K562 (cell line): Measurements from ENCODE around the gene AGFG2. TPM values are rescaled to one million over a fixed set of nuclear protein-coding genes. Genes with fewer than 3 reads are reported as not detected.

Source experiments
- CAMTA2 ChIP-seq: fragments of 250-450 bp; sonication (Bioruptor Pico); conservative IDR thresholded peaks from 2 replicates; pipeline ENCODE4 v1.5.1; 2022
- DLX4 ChIP-seq: fragments of 250-450 bp; sonication (Bioruptor Pico); IDR thresholded peaks from 2 replicates; pipeline ENCODE4 v1.6.1; 2021; ENCODE audit warnings: mild to moderate bottlenecking
- ETS1 ChIP-seq: conservative IDR thresholded peaks from 2 replicates; pipeline ENCODE4 v1.6.1; 2011; ENCODE audit warnings: low read depth, mild to moderate bottlenecking, low read length; ENCODE audit not compliant: control insufficient read depth
- FOS ChIP-seq: IDR thresholded peaks from 3 replicates; pipeline ENCODE4 v1.6.1; 2011; ENCODE audit not compliant: insufficient read length; ENCODE audit errors: extremely low read depth
- FOXO4 ChIP-seq: fragments of 450-650 bp; formaldehyde crosslinking; IDR thresholded peaks from 2 replicates; pipeline ENCODE4 v1.4.0; 2020; ENCODE audit warnings: mild to moderate bottlenecking, moderate library complexity
- MXI1 ChIP-seq: IDR thresholded peaks from 2 replicates; pipeline ENCODE4 v1.6.1; 2011; ENCODE audit warnings: low read depth, mild to moderate bottlenecking, improper control_type of control experiment, low read length
- NR1H2 ChIP-seq: sonication (generic); formaldehyde crosslinking; IDR thresholded peaks from 2 replicates; pipeline ENCODE4 v1.4.0; 2020; ENCODE audit warnings: mild to moderate bottlenecking, missing genetic modification reagents
- SP2 ChIP-seq: IDR thresholded peaks from 2 replicates; pipeline ENCODE4 v1.6.1; 2011; ENCODE audit warnings: mild to moderate bottlenecking, low read depth, low read length, moderate library complexity; ENCODE audit not compliant: poor library complexity, severe bottlenecking; ENCODE audit errors: extremely low read depth
- ZBTB40 ChIP-seq, 2 experiments: fragments of 450-650 bp in 1 of 2; sonication (generic) in 1 of 2; formaldehyde crosslinking in 1 of 2; IDR thresholded peaks; 2 replicates each; pipeline versions ENCODE4 v1.7.1 to v1.9.0; 2016 to 2022; ENCODE audit warnings: inconsistent platforms in 1 of 2, mild to moderate bottlenecking in 1 of 2, missing genetic modification reagents in 1 of 2
- ZC3H11A ChIP-seq: IDR thresholded peaks from 2 replicates; pipeline ENCODE4 v1.6.1; 2012; ENCODE audit warnings: low read depth, low read length, improper control_type of control experiment
- polyA plus RNA-seq, 8 experiments: library from polyadenylated mRNA; depleted of rRNA in 4 of 8; stranded (reverse) in 5 of 8; unstranded in 3 of 8; fragments of >200 nt; fragmentation: Nextera tagmentation in 2 of 8; fragmentation: Illumina TruSeq in 1 of 8; extraction: Ambion mirVana in 2 of 8; extraction: Trizol in 1 of 8; gene quantifications; 2 replicates each; pipeline versions ENCODE4 v1.2.1 to v1.2.3, GENCODE V29; 2011 to 2014; ENCODE audit warnings: inconsistent platforms in 1 of 8, missing spikeins in 1 of 8
- total RNA-seq, 7 experiments: library from RNA; depleted of rRNA in 6 of 7; stranded (reverse); fragments of >200 nt in 6 of 7; fragmentation: Illumina TruSeq in 2 of 7; extraction: Trizol in 2 of 7; gene quantifications; 2 replicates each; pipeline versions ENCODE4 v1.2.1 to v1.2.3, GENCODE V29; 2011 to 2021; ENCODE audit warnings: low replicate concordance in 1 of 7
- TF ChIP-seq, protein P1 (sequence below): sonication (generic); formaldehyde crosslinking; IDR thresholded peaks from 2 replicates; pipeline ENCODE4 v1.8.0; 2022; ENCODE audit warnings: mild to moderate bottlenecking, missing genetic modification reagents

Gene AGFG2
- total and polyA plus RNA-seq, 9 of the 15 experiments (the other 6 are each of a cell fraction or from before 2014, with no cell fraction given), result 0.31 to 23.1 (median 6.5) TPM

GRCh38 chr7:100586266-100587025, 47.4 kb downstream of the AGFG2 start, which contains the start of gene FBXO24 (continued):
- TF ChIP-seq FOS (peak; percentile 100), ZC3H11A (no peak), MXI1 (no peak), FOXO4 (CRISPR knock-in tag) (no peak), ZBTB40 (IDR thresholded peaks at IDR 0.05) (peak; percentile 66), ZBTB40 (CRISPR knock-in tag; IDR thresholded peaks at IDR 0.05) (no peak), SP2 (peak; percentile 99), NR1H2 (CRISPR knock-in tag) (no peak), DLX4 (CRISPR knock-in tag) (no peak), CAMTA2 (CRISPR knock-in tag) (no peak), ETS1 (peak; percentile 58; the same call in 1 of the 2 replicates)
- TF ChIP-seq, protein P1, sequence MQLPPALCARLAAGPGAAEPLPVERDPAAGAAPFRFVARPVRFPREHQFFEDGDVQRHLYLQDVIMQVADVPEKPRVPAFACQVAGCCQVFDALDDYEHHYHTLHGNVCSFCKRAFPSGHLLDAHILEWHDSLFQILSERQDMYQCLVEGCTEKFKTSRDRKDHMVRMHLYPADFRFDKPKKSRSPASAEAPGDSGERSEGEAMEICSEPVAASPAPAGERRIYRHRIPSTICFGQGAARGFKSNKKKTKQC (CRISPR knock-in tag), result 0 out of 2 replicates have a peak, but pooled peaks have one; percentile 35
